Endothelial cell of hepatic sinusoid (primary cell): ENCODE measurements around the gene SURF6.

ENCODE experiments used
- in situ Hi-C: cut with HindIII; loops from 2 replicates; pipeline ENCODE4 v1.10.0; 2017; ENCODE audit warnings: low sequenced_read_pairs

The SURF6 gene

GRCh38 chr9:133369422-133369821 lies 33.4 kb upstream of the SURF6 start:
- in situ Hi-C loops, result no loop called here

GRCh38 chr9:133368249-133368881 lies 32.4 kb upstream of the SURF6 start:
- in situ Hi-C loops, result no loop called here

GRCh38 chr9:133367778-133368177 lies 31.8 kb upstream of the SURF6 start:
- in situ Hi-C loops, result no loop called here

- in situ Hi-C loops, result no loop called here
Observed at GRCh38 chr9:133367221-133367620, 31.2 kb upstream of the SURF6 start.

GRCh38 chr9:133366435-133366834 lies 30.4 kb upstream of the SURF6 start:
- in situ Hi-C loops, result no loop called here

- in situ Hi-C loops, result no loop called here
Observed at GRCh38 chr9:133362359-133363044, 26.5 kb upstream of the SURF6 start.

- in situ Hi-C loops, result no loop called here
Observed at GRCh38 chr9:133361507-133362092, 25.6 kb upstream of the SURF6 start.

GRCh38 chr9:133360400-133361393 lies 24.7 kb upstream of the SURF6 start:
- in situ Hi-C loops, result no loop called here

GRCh38 chr9:133359399-133360175 lies 23.6 kb upstream of the SURF6 start:
- in situ Hi-C loops, result no loop called here

- in situ Hi-C loops, result no loop called here
Observed at GRCh38 chr9:133357656-133358055, 21.7 kb upstream of the SURF6 start.

- in situ Hi-C loops, result no loop called here
Observed at GRCh38 chr9:133356391-133357091, 20.6 kb upstream of the SURF6 start, which contains the start of the genes SURF1 and SURF2. TSS of gene SURF1 (minus strand) at chr9:133356487. CDS start at chr9:133356453, 34 bp downstream. TSS of gene SURF2 (plus strand) at chr9:133356550. CDS start at chr9:133356593, 43 bp downstream.

GRCh38 chr9:133355881-133356357 lies 19.9 kb upstream of the SURF6 start:
- in situ Hi-C loops, result no loop called here

- in situ Hi-C loops, result no loop called here
Observed at GRCh38 chr9:133354766-133355165, 18.8 kb upstream of the SURF6 start.

- in situ Hi-C loops, result no loop called here
Observed at GRCh38 chr9:133353548-133353947, 17.6 kb upstream of the SURF6 start.

- in situ Hi-C loops, result no loop called here
Observed at GRCh38 chr9:133352635-133353340, 16.8 kb upstream of the SURF6 start.

- in situ Hi-C loops, result no loop called here
Observed at GRCh38 chr9:133351908-133352634, 16.1 kb upstream of the SURF6 start.

- in situ Hi-C loops, result no loop called here
Observed at GRCh38 chr9:133351526-133351907, 15.5 kb upstream of the SURF6 start.

GRCh38 chr9:133349965-133350616 lies 14.1 kb upstream of the SURF6 start:
- in situ Hi-C loops, result no loop called here
